Activated gamma-delta T cell treated with Interleukin-2 at 50 U/mL for 16 hours (primary cell): ENCODE results near the gene DAPK1.
"Not testable (repeated sequence)": the region's sequence is repeated elsewhere in the genome, so short reads cannot be mapped to it uniquely, and the experiment has no call there.

Experiments
- DNase-seq: peaks from one replicate; pipeline ENCODE4 v3.0.0-alpha.2; 2020

Gene DAPK1

DNA sequence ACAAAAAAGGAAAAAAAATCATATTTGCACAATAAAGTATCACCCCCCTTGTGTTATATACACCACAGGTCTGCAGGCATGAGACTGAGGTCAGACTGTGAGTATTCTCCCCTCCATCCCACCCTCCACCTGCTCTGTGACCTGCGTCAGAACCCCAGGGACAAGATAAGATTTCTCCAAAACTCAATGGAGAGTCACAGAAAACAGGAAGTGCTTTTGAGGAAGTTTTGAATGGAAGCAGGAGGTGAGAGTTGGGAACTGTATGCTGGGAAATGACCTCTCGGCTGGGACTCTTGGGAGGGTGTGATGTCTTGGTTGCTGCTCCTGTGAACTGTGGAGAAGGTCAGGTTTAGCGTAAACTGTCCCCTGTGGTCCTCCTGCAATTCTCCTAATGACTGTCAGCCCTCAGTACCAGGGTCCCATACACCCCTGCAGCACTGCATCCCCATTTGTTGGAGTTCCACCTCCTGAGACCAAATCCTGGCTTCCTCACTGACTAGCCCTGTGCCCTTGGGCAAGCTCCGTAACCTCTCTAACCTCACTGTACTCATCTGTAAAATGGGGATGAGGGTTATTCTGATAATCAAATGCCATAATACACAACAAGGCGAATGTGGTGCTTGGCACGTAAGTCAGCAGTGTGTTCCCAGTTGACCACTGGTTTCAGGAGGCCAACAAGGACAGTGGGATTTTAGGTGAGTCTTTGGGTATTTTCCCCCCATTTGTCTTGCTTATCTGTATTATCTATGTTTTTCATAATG, 221.4 kb downstream of the DAPK1 start:
- no peak for DNase-seq

- no peak for DNase-seq
Measured at GRCh38 chr9:87720173-87720572, 222.5 kb downstream of the DAPK1 start.

DNA sequence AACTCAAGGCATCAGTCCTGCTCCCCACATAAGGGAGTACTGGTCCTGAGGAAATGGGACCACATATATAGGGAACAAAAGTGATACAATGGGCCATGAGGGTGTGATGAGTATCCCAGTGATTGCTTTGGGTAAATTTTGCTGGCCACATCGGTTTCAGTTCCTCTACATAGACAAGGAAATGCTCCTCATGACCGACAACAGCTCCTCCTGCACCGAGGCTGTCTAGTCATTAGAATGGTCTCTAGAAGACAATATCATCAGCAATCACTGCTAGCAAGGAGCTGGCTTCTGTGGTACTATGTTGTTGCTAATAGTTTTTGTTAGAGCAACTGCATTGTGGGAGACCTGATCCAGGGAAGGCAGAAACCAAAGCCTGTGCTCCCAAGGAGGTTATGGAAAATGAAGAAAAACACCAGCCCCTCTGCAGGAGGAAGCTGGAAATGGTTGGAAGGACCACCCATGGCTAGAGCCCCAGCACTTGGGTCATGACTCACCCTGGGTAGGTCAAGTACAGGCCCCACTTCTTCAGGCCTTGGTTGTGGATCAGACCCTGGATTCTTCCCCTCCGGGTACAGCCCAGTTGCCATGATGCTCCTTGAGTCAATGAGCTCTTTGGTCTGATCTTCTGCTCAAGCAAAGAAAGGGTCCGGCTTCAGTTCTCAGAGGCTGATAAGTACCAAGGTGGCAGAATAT, 224.9 kb downstream of the DAPK1 start:
- no peak for DNase-seq

GRCh38 chr9:87725356-87725899, 227.8 kb downstream of the DAPK1 start:
- DNase-seq, result no peak

GRCh38 chr9:87725900-87726709, 228.4 kb downstream of the DAPK1 start, which contains the start of gene CTSL:
TSS of gene CTSL (plus strand) at chr9:87726119. CDS start at chr9:87727604, 1,485 bp downstream.
- no peak for DNase-seq

DNA sequence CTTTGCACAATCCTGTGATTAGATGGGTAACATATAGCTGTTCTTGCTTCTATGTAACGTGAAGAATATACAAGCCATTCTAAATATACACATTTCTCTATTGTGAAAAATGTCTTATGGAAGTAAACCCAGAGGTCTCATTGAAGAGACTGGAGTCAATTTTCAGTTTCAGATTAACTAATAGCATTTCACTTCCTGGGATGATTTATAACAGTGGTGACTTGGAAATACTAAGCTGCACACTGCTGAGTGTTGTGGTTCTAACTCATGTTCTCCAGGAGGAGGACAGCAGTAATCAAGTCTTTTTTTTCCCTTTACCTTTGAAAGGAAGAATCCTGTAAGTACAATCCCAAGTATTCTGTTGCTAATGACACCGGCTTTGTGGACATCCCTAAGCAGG, 231.6 kb downstream of the DAPK1 start:
- DNase-seq, result no peak

- DNase-seq, result no peak
Measured at GRCh38 chr9:87731321-87731720, 233.7 kb downstream of the DAPK1 start.

DNA sequence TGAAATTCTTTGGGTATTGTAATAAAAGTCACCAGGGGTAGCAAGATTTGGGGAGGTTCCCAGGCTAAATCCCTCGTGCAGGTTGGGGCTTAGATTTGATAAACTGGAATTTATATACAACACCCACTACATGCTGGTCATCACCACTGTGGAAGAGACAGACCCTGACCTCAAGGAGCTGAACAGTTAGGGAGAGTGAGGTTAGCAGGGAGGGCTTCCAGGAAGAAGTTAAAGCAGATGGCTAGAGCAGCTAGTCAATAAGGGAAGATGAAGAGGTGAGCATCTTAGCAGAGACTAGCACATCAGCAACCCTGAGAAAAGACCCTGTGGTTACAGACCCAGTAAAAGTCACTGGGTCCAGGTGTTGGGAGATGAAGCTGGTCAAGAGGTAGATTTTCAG, 234.7 kb downstream of the DAPK1 start:
- no peak for DNase-seq

DNA sequence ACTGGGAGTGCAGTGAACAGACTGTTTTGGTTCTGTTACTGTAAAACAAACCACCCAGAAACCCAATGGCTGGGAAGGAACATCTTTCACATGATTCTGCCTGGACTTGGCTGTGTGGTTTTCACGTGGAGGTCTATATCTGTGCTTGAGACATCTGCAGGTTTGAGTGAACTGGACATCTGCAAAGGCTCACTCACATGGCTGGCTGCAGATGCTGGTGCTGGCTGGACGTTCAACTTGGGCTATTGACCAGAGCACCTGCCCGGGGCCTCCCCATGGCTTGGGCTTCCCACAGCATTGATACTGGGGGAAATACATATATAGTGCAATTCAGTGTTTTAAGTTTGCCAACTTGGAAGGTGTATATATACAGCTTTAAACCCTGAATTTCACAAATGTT, 235.1 kb downstream of the DAPK1 start:
- no peak for DNase-seq

- DNase-seq, result no peak
Measured at GRCh38 chr9:87733273-87734052, 235.8 kb downstream of the DAPK1 start.

- DNase-seq, result no peak
Measured at GRCh38 chr9:87734106-87734505, 236.4 kb downstream of the DAPK1 start.

- DNase-seq, result no peak
Measured at GRCh38 chr9:87739546-87739945, 241.9 kb downstream of the DAPK1 start.

GRCh38 chr9:87740209-87740608, 242.5 kb downstream of the DAPK1 start:
- DNase-seq, result no peak

- DNase-seq, result no peak
Measured at GRCh38 chr9:87741326-87741725, 243.7 kb downstream of the DAPK1 start.

- DNase-seq, result no peak
Measured at GRCh38 chr9:87741891-87742290, 244.2 kb downstream of the DAPK1 start.

DNA sequence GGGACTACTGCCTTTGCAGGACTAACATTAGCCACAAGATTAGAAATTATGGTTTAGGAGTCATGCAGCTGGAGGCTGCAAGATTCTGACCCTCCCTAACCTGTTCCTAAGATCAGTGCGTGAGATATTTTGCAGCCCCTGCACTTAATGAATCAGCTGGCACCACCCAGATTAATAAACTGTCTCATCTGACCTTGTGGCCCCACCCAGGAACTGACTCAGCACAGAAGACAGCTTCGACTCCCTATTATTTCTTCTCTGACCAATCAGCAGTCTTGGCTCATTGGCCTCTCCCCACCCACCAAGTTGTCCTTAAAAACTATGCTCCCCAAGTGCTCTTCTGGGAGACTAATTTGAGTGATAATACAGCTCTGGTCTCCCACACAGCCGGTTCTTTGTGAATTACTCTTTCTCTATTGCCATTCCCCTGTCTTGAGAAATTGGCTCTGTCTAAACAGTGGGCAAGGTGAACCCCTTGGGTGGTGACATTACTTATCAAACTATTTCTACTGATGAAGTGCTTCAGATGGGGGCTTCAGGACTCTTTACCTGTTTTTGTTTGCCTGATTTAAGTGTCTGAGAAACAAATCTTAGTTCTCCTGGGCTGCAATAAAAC, 245.3 kb downstream of the DAPK1 start:
- DNase-seq, result no peak

DNA sequence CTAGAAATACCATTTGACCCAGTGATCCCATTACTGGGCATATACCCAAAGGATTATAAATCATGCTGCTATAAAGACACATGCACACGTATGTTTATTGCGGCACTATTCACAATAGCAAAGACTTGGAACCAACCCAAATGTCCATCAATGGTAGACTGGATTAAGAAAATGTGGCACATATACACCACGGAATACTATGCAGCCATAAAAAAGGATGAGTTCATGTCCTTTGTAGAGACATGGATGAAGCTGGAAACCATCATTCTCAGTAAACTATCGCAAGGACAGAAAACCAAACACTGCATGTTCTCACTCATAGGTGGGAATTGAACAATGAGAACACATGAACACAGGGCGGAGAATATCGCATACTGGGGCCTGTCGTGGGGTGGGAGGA, 246.6 kb downstream of the DAPK1 start:
- DNase-seq, result not testable (repeated sequence)

- DNase-seq, result no peak
Measured at GRCh38 chr9:87746186-87746585, 248.5 kb downstream of the DAPK1 start.

DNA sequence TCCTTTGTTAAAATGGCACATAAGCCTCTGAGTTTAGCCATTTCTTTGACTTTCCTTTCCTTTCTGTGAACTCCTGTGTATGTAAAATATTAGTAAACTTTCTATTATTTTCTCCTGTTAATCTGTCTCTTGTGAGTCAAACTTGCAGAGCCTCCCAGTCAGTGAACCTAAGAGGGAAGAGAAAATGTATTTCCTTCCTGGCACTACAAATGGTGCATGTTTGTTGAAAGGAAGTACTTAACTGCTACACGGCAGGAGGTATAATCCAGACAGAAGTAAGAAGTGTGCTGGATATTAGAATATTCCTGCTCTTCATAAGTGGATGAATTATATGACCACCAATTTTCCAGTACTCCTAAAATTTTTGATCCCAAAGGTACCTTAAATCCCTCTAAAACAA, 251.2 kb downstream of the DAPK1 start:
- no peak for DNase-seq

- no peak for DNase-seq
Measured at GRCh38 chr9:87749335-87750035, 251.8 kb downstream of the DAPK1 start.

- no peak for DNase-seq
Measured at GRCh38 chr9:87750726-87751125, 253.1 kb downstream of the DAPK1 start.
